Fibroblast of lung (primary cell): Measurements from ENCODE around the gene LRP5.
"Not testable (repeated sequence)": the region's sequence is repeated elsewhere in the genome, so short reads cannot be mapped to it uniquely, and the experiment has no call there.

Experiments used
- EZH2 ChIP-seq: IDR thresholded peaks from 2 replicates; pipeline ENCODE4 v1.5.1; 2012; ENCODE audit warnings: low read length, control low read depth, mild to moderate bottlenecking; ENCODE audit errors: missing control alignments
- TF ChIP-seq, protein P1 (sequence below), 2 donors: IDR thresholded peaks in 1 of 2; conservative IDR thresholded peaks in 1 of 2; 1 replicate in 1 of 2; 2 replicates in 1 of 2; pipeline ENCODE4 v1.5.1; 2011 to 2012; ENCODE audit warnings: low read length in 2 of 2, control low read depth in 1 of 2, inconsistent platforms in 1 of 2, low read depth in 1 of 2, mild to moderate bottlenecking in 1 of 2

DNA sequence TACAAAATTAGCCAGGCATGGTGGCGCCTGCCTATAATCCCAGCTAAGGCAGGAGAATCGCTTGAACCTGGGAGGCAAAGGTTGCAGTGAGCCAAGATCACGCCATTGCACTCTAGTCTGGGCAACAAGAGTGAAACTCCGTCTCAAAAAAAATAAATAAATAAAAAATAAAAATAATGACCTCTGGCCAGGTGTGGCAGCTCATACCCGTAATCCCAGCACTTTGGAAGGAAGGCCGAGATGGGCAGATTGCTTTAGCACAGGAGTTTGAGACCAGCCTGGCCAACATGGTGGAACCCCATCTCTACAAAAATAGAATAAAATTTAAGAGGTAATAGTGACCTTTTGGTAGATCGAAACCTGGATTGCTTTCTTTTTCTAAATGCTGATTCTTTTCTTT is 88.2 kb downstream of the LRP5 start:
- TF ChIP-seq, protein P1, sequence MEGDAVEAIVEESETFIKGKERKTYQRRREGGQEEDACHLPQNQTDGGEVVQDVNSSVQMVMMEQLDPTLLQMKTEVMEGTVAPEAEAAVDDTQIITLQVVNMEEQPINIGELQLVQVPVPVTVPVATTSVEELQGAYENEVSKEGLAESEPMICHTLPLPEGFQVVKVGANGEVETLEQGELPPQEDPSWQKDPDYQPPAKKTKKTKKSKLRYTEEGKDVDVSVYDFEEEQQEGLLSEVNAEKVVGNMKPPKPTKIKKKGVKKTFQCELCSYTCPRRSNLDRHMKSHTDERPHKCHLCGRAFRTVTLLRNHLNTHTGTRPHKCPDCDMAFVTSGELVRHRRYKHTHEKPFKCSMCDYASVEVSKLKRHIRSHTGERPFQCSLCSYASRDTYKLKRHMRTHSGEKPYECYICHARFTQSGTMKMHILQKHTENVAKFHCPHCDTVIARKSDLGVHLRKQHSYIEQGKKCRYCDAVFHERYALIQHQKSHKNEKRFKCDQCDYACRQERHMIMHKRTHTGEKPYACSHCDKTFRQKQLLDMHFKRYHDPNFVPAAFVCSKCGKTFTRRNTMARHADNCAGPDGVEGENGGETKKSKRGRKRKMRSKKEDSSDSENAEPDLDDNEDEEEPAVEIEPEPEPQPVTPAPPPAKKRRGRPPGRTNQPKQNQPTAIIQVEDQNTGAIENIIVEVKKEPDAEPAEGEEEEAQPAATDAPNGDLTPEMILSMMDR (conservative IDR thresholded peaks at IDR 0.05 in 1 of 2, IDR thresholded peaks at IDR 0.05 in 1 of 2; ENCODE audit: low read depth in 1 of 2, low read length in 2 of 2): not testable (repeated sequence)
- not testable (repeated sequence) for TF ChIP-seq EZH2
